Fibroblast of skin of abdomen (primary cell): ENCODE measurements around the gene SPDYC. TPM values are rescaled to one million over a fixed set of nuclear protein-coding genes. Genes with fewer than 3 reads are reported as not detected.
A peak's percentile ranks its signal among the peaks of the same experiment; 100 is the strongest.

Source experiments
- DNase-seq: peaks from one replicate; pipeline ENCODE4 v3.0.0-alpha.2; 2013
- polyA plus RNA-seq, 2 experiments: library from polyadenylated mRNA; unstranded; fragments of 120-200 nt; gene quantifications; one replicate each; pipeline ENCODE4 v1.2.1, GENCODE V29; 2013; ENCODE audit not compliant: insufficient read length in 2 of 2

Gene SPDYC, protein sequence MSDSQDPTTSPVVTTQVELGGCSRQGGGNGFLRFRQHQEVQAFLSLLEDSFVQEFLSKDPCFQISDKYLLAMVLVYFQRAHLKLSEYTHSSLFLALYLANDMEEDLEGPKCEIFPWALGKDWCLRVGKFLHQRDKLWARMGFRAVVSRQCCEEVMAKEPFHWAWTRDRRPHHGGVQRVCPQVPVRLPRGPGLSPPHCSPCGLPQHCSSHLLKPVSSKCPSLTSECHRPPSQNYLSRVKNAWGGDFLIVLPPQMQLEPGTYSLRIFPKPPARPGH
- polyA plus RNA-seq (2013, experiment 1 of 2; ENCODE audit: insufficient read length) = not detected
- polyA plus RNA-seq (2013, experiment 2 of 2; ENCODE audit: insufficient read length) = not detected

DNA sequence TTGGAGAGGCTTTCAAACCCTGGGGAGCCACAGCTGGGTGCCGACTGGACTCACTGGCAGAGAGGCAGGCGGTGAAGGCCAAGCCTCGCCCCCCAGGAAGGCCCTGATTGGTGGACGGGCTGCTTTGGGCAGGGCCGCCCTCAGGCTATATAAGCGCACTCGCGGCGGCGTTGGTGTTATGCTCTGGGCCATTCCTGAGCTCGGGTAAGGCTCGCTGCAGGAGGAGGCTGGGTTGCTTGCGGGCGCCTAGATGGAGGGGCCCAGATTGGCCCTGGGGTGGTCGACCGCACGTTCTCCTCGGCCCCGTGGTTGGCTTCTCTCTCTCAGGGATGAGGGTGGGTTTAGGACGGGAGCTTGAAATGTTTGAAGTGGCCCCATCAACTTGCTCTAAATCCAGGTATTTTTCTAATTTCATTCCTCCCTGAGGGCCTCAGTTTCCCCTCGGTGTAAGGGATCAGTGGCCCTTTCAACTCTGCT is at the start of gene SPDYC:
Gene SPDYC, plus strand, starts transcription at position 176 of the 477 bp plus-strand sequence. CDS start 1,125 bp downstream, outside the sequence.
- no peak for DNase-seq

DNA sequence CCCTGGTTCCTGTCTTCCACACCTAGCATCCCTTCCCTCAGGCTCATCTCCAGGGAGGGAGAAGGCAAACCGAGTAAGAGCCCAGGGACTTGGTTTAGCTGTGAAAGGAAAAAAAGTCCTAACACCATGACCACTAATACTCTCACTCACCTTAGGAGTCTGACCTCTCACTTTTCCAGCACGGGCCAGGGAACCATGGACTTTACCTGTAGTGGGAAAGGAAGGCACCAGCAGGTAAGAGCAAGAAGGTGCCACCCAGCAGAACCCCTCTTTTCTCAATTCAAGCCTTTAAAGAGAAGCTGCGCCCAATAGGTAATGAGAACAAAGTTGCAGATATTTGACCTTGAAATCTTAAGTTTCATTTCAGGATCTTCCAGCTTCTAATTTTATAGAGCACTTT is 49.2 kb upstream of the SPDYC start:
- no peak for DNase-seq

DNA sequence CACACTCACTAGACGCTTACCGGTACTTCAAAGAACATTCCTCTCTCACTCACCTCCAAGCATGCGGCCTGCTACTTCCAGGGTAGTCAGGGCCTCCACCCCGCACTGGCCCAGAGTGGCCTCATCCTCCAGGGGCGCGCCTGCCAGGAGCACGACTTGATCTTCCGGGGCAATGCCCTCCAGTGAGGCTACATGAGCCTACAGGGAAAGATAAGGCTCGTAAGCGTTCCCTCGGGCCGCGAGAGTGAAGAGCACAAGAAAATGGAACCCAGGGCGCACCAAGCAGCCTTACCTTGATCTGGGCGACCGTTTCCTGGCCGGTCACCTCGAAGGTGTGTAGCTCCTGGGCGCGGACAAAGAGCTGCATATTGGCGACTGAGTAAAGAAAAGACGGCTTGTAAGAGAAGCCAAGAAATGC is 48.6 kb upstream of the SPDYC start:
- no peak for DNase-seq

DNA sequence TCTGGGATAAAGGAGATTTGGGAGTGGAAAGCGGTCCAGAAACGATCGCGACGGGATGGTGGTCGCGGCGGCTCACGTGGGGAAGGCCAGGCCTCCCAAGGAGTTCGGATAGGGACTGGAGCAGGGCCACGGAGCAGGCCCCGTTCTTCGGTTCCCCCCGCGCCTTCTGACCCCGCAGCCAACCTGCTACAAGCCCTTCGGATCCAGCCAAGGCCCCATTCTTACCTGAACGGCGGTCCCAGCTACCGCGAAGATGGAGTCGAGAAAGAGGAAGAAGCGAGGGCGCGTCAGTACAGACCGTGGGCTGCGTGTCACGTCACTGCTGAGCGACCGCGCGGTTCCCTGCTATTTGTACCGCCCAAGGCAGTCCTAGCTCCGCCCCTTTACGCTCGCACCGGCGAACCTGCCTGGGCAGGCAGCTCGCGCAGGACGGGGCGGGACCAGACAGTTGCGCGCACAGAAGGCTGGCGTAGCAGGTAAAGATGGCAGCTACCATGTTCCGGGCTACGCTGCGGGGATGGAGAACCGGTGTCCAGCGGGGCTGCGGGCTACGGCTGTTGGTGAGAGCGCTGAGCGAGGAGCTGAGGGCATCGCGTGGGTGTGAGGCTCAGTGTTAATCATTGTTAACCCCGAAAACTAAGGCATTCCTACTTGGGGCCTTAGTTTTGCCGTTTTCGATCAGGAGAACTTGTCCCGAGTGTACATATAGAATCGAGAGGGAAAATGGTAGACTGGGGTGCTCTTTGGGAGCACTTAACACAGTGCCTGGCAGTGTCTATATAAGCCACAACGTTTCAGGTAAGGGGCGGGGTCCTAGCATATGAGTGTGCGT is 48.0 kb upstream of the SPDYC start, which contains the start of the genes FAU and MRPL49:
Gene FAU, minus strand, starts transcription at position 270 of the 832 bp plus-strand sequence. CDS start 321 bp downstream, outside the sequence.
Gene MRPL49, plus strand, starts transcription at position 457 of the 832 bp plus-strand sequence. Its CDS starts 26 bp downstream, at position 483.
- DNase-seq = peak; percentile 95

DNA sequence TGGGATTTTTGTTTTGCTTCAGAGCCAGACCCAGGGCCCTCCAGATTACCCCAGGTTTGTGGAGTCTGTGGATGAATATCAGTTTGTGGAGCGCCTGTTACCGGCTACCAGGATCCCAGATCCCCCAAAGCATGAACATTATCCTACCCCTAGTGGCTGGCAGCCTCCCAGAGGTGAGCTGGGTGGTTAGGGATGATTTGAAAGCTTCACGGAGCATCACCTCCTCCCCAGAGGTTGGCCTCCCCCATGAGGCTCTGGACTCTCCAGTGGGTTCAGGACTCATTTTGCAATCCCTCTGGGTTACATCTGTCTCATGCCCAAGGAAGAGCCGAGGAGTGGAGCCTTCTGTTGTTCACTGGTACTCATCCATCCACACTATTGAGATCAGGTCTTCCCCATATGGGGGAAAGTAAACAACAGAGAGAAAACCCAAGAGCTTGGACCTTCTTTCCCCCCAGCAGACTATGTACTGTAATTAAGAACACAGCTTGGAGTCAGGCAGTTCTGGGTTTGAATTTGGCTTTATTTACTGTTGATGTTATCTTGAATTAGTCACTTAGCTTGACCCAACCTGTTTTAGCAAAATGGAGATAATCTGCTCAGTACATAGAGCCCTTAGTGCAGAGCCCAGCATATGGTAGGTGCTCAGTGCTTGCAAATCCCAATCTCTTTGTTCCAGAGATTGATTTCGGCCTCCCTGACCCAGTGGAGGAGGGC is 45.4 kb upstream of the SPDYC start:
- no peak for DNase-seq

DNA sequence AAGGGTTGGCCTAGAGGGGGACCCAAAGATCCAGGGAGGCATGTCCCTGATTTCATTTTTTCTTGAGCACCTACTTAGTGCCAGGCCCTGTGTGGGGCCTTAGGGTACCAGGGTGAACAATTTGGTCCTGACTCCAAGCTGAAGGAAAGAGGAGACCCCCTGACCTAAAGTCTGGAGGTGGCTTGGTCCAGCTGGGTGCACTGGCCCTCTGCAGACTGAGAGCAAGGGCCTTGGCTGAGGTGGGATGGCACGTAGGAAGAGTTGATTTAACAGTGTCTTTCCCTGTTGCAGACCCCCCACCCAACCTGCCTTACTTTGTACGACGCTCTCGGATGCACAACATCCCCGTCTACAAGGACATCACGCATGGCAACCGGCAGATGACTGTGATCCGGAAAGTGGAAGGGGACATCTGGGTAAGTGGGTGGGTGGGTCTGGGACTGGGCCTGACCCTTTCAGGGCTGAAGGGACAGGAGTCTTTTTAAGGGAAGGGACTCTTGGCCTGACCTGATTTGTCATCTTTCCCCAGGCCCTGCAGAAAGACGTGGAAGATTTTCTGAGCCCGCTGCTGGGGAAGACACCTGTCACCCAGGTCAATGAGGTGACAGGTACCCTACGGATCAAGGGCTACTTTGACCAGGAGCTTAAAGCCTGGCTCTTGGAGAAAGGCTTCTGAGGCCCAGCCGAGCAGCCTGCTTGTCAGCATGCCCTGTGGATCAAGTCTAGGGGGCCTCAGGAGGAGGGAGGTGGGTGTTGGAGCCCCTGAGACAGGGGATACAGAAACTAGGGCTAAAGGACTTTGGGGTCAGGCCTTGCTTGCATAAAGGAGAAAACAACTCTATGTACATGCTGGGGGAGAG is 44.6 kb upstream of the SPDYC start:
- no peak for DNase-seq

DNA sequence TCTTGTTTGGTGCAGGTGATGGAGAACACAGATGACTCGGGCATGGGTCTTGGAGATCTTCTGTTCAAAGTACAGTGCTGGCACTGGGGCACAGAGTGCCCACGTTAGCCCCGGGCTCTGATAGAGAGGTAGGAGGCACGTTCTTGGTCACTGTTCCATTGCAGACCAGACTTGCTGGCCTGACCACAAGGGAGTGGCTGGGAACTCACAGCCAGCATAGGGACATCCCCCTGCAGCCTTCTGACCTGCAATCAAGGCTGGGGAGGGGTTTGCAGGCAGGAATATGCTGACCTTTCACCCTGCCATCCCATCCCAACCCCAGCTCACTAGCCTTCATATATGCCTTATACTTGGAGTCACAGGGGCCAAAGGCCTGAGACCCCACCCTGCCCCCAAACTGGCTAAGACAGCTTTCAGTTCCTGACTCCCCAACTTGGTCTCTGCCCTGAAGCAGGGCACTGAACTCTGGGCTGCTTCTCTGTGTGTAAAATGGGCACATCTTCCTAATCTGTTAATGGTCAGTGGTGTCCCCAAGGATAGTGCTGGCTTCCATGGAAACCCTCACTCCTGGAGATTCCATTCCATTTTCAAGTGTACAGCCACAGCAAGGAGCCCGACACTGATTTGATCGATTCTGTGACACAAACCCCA is 43.3 kb upstream of the SPDYC start:
- DNase-seq = no peak

DNA sequence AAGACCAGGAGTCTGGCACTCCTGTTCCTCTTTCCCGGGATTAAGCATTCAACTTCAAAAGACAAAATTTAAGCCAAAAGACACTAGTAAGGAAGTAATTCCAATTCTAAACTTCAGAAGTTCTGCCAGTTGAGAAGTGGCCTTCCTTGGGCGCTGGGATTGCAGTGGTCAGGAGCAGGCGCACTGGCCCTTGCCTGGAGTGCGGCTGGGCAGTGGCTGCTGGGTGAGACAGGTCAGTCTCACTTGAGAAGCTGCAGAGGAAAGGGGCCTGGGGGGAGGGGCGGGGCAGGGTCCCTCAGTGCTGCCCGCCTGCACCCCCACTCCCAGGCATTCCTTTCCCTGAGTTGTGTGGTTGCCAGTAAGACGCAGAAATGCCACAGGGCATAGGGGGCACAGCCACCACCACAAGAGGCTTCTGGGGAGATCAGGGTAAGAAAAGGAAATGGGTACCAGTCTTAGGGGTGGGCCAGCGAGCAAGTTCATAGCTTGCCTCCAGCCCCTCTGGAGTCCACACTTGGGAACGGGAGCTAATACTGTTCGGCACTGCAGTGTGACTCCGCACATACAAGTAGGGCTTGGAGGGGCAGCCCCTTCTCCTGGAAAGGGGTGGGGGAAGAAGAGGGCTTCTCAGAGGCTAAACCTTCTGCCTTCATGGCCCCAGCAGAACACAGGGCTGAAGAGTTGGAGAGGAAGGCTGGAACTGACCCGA is 42.4 kb upstream of the SPDYC start:
- DNase-seq = no peak

DNA sequence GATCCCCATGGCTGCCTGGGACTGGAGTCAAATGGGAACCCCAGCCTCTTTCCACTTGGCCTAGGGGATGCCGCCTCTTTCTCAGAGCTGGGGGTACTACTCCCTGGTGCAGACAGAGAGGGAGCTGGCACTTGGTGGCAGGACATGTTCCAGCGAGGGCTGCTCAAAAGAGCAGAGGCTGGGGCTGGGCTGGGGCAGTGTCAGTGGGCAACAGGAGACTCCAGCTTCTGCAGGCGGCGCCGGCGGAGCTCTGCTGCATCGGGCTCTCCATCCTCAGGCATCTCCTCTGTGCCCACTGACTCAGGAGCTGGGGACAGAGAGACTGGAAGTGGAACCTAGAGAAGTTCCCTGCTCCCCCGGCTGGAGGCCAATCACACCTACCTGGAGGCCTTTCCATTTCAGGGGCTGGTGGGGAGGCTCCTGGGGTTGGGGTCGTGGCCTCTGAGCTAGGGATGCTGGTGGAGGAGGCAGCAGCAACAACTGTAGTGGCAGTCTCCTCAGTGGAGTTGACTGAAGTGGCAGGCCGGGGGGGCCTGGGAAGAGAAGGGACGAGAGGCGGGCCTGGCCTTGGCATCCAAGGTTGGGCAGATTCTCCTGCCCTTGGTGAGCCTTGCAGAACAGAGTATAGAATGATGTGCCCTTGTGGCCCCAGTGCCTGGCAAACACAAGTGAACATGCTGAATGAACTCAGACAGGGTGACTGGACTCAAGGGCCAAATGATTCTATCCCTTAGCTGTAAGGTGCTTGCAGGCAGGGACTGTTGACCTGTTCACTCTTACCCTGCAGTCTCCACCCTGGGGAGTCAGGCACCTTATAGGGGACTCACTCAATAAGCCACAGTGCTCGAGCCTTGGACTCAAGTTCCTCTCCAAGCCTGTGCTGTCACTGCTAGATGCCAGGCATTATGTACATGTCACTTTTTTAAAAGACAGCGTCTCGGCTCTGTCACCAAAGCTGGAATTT is 41.6 kb upstream of the SPDYC start:
- no peak for DNase-seq

DNA sequence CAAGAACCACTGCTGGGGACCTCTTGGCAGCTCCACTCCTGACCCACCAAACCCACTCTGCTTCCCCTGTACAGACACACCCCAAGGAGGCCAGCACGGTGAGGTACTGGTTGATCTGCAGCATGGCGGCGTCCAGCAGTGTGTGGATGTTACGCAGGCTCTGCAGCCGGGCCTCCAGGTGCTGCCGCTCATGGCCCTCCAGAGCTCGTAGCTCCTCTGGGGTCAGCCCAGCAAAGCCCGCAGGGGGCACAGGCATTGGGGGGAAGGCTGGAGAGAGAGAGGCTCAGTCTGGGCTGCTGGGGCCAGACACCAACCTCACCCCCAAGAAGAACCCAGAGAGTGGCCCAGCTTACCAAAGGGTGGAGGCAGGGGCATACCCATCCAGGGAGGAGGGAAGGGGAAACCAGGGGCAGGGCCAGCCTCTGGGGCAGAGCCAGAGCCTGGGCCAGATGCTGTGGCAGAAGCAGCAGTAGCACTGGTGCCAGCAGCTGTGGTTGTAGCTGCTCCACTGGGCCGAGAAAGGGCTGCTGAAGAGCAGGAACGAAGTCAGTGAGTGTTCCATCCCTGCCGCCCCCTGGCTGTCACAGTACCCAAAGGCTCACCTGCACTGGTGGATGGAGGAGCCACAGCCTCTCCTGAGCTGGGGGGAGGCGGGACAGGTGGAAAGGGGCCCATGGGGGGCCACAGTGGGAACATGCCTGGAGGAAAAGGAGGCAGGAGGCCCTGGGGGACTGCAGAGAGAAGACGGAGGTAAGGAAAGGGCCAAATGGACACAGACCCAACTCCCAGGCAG is 40.2 kb upstream of the SPDYC start:
- DNase-seq = no peak

DNA sequence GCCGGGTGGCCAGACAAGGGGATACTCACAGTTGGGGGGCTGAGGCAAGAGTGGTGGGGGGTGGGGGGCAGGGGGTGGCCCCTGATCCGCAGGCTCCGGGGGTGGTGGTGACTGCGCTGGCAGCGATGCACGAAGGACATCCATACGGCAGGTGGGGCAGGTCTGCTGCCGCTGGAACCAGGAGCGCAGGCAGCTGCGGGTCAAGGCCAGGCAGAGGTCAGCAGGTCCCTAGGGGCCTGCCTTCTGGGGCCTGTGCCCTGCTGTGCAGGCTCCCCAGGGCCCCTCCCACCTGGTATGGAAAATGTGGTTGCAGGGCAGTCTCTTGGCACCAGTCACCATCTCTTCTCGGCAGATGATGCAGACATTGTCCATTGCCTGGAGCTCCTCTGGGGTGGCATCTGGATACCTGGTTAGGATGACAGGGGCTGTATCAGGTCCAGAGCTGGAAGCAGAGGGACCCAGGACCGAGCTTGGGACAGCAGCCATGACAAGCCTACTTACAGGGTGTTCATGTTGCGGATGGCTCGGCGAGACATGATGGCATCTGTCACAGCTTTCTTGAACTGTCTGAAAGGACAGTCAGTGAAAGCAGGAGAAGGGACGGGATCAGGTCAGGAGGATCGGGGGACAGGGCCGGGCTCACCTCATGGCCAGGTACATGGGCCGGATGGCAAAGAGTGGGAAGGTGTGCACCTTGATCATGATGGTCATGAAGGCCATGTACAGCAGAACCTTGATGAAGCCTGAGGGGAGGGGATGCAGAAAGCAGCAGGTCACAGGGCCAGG is 39.2 kb upstream of the SPDYC start:
- DNase-seq = no peak

DNA sequence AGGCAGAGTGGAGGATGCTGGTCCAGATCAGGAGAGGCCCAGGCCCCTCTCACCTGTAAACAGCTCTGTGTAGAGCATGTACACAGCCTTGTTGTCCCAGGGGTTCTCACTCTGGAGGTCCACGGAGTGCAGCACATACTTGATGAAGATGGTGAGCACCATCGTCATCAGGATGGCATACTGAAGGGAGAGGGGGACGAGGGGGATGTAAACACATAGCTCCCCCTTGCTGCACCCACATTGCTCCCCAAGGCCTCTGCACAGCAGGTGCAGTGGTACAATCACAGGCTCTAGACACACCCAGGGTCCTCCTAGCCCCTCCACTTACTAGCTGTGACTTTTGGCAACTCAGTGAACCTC is 38.6 kb upstream of the SPDYC start:
- no peak for DNase-seq

DNA sequence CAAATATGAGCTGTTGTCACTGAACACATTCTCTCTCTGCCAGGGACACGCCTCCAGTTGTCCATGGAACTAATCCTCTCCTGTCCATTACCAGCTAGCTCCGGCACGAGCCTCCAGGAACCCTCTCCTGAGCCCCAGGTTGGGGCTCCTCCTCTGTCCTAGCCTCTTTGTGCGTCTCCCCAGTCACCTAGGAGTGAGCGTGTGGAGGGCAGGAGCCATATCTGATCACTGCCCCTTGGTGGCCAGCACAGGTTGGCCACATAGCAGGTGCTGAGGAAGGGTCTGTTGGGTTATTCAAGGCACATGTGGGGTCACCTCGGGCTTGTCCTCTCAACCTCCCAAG is 38.2 kb upstream of the SPDYC start:
- no peak for DNase-seq

DNA sequence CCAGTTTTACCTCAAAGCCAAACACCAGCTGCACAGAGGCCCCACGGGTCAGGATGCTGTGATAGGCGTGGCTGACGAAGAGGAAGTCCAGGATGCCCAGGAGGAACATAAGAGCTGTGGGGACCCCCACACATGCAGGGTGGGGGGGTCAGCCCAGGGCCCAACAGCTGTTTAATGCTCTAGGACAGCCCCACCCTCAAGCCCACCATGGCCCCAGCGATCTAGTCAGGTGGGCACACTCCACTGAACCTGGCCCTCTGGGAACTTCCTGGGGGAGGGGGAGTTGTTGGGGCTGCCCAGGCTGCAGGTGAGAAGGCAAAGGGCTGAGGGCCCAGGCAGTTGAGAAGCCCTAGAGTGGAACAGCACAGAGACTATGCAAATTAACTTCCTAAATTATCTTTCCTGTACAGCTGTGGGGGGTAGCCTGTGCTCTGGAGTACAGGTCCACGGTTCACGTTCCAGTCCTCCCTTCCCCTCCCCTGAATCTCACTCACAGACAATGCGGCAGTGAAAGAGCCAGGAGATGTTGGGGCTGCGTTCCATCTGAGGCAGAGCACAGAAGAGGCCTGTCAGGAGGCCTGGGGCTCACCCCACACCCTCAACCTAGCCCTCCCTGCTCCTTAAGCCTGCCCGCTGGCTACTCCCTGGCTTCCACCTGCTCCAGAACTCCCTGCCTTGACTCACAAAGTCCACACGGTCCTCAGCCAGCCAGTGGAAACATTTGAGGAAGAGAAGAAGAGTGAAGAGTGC is 37.6 kb upstream of the SPDYC start:
- no peak for DNase-seq

DNA sequence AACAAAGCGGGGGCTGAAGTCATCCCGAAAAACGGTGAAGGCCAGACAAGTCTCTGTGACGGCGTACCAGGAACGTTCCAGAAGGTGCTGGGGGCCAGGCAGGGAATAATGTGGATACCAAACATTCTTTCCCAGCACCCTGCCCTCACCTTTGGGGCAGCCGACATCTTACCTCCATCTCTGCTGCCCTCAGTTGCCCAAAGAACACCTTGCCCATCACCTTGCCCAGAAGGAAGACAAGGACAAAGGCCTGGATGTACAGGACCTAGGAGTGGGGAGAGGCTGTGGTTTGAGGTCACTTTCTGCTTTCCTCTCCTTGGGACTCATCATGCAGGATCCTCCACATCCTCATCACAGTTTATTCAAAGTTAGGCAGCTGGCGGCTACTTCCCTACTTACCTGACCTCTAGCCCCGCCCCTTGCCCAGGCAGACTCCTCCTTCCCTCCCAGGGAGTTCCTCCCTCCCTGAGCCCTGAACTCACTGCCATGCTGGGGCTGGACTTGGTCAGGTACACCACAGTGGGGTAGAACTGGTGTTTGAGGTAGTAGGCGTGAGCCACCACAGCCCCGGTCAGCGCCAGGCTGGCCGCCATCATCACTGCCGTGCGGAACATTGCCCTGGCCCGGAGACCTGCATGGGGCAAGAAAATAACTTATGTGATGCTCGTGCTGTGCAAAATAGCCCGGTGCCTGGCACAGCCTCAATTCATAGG is 36.9 kb upstream of the SPDYC start:
- DNase-seq = no peak

DNA sequence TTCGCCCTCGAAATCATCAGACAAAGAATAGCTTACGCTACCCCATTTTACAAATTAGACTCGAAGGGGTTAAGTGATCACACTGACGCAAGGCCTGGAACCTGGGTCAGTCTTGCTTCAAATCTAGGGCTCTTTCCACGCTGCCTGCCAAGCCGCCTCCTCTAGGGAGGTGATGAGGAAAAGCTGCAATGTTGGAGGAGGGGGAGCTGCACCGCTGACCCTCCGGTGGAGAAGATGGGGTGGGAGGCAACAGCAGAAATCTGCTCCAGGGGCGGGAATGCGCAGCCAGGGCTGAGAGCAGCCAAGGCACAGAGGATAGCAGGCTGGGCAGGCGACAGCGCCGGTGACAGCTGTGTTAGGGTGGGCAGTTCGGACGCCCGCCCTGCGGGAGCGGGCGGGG is 36.3 kb upstream of the SPDYC start:
- DNase-seq = no peak
